ENCODE results near the gene A2ML1.
"Not testable (repeated sequence)": the region's sequence is repeated elsewhere in the genome, so short reads cannot be mapped to it uniquely, and the experiment has no call there.

A2ML1 gene

DNA sequence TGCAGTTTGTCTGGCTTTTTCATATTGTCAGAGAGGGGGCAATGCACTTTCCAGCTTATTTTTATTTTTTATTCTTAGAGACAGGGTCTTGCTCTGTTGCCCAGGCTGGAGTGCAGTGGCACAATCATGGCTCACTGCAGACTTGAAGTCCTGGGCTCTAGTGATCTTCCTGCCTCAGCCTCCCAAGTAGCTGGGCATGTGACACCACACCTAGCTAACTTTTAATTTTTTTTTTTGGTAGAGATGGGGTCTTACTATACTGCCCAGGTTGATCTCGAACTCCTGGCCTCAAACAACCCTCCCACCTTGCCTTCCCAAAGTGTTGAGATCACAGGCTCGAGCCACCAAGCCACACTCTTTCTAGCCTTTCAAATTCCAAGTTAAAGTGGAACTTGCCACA, 3.9 kb upstream of the A2ML1 start:
- no peak for DNase-seq

DNA sequence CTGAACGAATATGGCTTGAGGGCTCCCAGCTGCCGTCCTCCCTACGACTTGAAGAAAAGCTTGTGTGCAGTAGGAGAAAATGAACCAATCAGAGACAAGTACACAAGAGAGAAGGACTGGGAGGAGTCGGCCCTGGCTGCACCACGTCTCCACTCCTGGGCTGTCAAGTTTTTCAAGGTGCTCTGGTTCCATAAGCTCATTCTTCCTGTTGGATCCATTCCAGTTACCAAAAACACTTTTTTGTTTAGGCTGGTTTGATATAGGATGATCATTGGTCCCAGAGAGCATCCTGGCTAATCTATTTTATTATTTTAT, 2.8 kb upstream of the A2ML1 start:
- no peak for DNase-seq

DNA sequence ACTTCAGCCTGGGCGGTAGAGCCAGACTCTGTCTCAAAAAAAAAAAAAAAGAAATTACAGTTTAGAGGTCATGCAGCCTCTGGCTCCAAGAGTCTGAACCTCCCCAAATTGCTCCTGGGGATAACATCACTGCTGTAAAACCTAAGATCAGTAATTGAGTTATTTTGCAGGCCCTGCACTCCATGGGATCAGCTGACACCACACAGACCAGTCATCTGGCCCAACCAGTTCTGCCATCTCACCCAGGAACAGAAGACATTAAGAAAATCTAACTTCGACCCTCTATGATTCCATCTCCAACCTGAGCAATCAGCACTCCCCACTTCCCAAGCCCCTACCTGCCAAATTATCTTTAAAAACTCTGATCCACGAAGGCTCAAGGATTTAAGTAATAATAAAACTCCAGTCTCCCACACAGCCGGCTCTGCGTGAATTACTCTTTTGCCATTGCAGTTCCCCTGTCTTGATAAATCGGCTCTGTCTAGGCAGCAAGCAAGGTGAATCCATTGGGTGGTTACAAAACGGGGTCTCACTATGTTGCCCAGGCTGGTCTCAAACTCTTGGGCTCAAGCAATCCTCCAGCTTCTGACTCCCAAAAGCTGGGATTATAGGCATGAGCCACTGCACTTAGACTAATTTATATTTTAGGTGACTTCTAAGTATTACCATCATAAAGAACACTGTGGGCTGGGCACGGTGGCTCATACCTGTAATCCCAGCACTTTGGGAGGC, 1.6 kb upstream of the A2ML1 start:
- DNase-seq = not testable (repeated sequence)

DNA sequence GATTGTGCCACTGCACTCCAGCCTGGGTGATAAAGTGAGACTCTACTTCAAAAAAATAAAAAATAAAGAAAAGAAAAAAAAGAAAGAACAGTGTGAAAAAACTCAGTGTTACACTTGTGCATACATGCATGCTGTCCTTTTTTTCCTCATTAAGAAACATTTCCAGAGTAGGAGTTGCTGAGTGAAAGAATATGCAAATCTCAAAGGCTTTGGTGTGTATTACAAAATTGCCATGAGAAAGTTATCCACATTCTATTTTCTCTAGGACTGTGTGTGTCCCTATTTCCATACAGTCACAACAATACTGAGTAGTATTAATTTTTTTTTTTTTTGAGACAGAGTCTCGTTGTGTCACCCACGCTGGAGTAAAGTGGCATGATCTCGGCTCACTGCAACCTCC, 830 bp upstream of the A2ML1 start:
- DNase-seq = no peak

DNA sequence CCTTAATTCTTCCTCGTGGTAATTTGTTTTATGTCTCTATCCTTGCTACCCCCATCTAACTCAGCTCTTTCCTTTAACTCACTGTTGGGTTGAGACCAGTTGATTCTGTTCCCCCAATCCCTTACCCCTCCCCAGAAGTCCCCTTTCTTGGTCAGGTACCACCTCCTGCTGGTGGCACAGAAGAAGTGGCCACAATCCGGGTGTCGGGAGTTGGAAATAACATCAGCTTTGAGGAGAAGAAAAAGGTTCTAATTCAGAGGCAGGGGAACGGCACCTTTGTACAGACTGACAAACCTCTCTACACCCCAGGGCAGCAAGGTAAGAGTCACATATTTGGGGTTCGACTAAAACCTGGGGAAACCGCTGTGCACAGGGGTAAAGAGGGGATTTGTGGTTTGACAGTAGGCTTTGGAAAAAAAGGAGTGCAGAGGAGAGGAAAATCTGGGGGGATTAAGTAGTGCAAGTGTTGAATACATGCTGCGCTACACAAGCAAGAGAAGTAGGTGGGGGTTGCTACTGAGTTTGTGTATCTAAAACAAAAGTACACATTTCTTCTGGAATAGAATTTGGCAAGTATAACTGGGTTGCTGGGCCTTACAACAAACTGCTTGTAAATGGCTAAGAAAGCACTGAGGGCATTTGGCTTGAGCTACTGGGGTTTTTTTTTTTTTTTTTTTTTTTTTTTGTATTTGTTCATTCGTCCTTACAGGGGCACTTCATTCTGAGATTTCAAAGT, 1.3 kb downstream of the A2ML1 start:
- no peak for DNase-seq

DNA sequence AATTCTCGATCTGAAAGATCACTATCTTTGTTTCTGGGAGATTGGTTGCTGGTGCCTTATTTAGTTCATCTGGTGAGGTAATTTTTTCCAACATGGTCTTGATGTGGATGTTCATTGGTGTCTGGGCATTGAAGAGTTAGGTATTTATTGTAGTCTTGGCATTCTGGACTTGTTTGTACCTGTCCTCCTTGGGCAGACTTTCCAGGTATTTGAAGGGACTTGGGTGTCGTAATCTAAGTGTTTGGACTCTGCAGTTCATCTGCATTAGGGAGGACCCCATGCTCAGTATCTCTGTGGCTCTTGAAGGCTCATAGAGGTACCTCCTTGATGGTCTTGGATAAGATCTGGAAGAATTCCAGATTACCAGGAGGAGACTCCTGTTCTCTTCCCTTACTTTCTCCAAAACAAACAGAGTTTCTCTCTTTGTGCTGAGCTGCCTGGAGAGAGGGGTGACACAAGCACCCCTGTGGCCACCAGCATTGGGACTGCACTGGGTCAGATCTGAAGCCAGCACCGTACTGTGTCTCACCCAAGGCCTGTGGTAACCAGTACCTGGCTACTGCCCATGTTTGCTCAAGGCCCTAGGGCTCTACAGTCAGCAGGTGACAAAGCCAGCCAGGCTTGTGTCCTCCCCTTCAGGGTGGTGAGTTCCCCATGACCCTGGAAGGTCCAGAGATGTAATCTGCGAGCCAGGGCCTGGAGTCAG, 5.3 kb downstream of the A2ML1 start:
- DNase-seq = no peak

DNA sequence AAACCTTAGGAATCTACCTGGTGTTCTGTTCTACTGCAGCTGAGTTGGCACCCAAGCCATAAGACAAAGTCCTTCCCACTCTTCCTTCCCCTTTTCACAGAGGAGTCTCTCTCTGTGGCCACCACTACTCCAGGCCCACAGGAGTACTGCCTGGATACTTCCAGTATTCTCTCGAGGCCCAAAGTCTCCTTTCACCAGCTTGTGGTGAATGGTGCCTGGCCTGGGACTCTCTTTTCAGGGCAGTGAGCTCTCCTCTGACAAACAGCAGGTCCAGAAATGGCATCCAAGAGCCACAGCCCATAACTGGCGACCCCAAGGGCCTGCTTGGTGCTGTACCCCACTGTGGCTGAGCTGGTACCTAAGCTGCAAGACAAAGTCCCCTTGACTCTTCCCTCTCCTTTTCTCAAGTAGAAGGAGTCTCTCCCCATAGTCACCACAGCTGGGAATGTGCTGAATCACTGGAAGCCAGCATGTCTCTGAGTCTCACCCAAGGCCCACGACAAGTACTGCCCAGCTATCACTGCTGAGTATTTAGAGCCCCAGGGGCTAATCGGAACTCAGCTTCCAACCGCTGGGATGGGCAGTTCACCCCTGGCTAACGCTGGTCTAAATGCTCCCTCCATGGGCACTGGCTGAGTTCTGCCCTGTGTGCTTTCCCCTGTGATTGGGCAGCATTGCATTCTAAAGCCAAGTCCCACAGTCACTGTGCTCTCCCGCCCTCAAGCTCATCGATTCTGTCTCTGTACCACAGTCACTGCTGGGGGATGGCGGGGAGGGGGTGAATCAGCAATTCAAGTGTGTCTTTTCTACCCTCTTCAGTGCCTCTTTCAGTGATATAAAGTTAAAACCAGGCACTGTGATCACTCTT, 6.1 kb downstream of the A2ML1 start:
- no peak for DNase-seq

DNA sequence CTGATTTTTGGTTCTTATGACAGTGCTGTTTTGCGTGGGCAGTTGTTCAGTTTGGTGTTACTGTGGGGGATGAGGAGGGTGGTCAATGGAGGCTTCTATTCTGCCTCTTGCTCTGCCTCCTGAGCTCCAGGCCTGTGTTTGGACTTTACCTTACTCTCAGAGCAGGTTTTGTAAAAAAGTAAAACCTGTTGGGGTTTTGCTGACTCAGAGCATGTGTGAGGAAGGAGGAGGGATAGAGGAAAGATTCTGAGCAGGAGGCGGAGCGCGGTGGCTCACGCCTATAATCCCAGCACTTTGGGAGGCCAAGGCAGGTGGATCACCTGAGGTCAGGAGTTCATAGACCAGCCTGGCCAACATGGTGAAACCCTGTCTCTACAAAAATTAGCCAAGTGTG, 6.7 kb downstream of the A2ML1 start:
- DNase-seq = no peak

DNA sequence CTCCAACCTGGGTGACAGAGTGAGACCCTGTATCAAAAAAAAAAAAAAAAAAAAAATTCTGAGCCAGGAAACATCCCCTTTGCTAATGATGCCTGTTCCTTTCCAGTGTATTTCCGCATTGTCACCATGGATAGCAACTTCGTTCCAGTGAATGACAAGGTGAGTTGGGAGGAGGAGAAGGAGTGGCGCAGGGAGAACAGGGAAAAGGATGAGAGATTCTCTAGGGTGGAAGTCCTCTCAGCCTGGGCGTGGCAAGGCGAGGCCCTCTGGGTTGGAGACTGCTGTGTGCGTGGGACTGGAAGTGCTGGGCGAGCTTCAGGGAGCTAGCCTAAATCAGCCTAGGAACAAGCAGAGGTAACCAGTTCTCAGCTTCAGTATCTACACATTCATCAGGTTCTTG, 7.2 kb downstream of the A2ML1 start:
- DNase-seq = no peak

DNA sequence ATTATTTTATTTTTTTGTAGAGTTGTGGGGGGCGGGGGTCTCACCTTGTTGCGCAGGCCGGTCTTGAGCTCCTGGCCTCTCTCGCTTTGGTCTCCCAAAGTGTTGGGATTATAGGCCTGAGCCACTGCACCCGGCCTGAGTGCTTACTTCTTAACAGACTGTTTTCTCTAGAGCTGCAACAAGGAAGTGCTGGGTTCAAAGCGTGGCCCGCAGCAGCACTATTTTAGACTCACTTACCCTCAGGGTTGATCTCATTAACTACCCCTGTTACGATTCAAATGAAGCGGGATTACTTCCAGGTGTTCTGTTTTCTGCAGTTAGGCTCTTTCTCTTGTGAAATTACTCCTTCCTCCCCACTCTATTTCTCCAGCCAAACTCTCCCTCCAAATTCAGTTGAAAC, 8.7 kb downstream of the A2ML1 start:
- DNase-seq = no peak

DNA sequence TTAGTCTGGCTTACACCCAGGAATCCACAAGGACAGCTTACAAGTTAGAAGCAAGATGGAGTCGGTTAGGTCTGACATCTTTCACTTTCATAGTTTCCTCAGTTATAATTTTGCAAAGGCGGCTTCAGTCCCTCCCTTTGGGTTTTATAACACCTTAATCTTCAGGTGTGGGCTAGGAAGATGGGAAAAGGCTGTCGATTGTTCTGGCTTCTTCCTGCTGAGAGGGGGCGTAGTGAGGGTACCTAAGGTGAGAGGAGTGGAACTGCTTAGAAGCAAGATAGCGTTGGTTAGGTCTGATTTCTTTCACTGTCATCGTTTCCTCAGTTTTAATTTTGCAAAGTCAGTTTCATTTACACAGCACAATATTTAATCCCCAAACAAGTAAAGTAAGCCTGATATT, 10.1 kb downstream of the A2ML1 start:
- no peak for DNase-seq

DNA sequence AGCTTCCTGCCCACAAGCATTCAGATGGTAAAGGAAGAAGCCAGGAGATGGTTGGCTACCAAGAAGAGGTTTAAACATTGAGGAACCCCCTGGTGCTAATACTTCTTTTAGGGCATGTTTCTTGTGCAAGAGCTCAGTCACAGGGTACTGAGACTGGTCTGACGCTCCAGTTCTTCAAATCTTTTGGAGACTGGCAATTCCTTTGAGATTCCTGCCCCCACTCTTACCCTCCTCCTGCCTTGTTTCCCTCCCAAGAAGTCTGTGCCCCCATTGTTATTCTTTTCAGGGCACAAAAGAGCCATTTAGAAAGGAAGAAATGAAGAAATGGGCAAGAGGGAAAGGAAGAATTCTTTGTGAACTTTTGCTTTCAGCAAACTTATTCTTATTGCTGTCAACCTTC, 11.8 kb downstream of the A2ML1 start:
- DNase-seq = no peak

DNA sequence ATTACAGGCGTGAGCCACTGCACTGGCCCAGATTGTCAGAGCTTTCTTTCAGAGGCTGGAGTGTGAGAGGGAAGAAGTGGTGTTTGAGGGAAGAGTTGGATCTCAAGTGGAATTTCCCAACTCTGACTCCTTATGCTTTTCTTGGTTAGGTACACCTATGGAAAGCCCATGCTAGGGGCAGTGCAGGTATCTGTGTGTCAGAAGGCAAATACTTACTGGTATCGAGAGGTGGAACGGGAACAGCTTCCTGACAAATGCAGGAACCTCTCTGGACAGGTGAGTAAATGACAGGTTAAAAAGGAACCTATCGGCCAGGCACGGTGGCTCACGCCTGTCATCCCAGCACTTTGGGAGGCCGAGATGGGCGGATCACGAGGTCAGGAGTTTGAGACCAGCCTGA, 14.9 kb downstream of the A2ML1 start:
- DNase-seq = no peak

DNA sequence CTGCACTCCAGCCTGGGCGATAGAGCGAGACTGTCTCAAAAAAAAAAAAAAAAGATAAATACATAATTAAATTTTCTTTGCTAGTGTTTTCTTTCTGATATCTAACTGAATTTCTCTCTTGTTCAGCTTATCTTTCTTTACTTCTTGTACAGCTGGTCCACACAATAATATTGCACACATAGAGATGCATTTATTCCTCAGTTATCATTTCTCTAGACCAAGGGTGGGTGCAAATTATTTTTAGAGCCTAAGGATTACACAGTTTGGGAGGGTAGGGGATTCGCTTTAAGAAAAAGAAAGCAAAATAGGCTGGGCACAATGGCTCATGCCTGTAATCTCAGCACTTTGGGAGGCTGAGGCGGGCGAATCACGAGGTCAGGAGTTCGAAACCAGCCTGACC, 17.9 kb downstream of the A2ML1 start:
- no peak for DNase-seq

DNA sequence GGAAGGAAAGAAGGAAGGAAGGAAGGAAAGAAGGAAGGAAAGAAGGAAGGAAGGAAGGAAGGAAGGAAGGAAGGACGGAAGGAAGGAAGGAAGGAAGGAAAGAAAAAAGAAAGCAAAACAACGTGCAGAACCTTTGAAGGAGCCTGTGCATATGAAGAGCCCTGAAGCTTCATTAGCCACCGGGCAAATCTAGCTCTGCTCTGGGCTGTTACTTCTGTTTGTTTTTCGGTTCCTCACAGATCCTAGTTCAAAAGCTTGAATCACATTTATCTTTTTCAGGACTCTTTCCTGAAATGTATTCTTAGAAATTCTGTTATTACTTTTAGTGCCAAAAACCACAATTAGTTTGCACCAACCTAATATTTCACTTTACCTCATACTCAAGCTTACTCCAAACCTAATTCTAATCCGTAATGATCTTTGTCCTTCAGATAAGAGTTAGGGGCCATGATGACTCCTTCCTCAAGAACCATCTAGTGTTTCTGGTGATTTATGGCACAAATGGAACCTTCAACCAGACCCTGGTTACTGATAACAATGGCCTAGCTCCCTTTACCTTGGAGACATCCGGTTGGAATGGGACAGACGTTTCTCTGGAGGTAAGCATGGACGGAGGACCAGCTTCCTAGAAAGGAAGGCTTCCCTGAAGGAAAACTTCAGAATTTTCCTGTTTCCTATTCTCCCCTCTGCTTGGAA, 18.7 kb downstream of the A2ML1 start:
- DNase-seq = no peak

DNA sequence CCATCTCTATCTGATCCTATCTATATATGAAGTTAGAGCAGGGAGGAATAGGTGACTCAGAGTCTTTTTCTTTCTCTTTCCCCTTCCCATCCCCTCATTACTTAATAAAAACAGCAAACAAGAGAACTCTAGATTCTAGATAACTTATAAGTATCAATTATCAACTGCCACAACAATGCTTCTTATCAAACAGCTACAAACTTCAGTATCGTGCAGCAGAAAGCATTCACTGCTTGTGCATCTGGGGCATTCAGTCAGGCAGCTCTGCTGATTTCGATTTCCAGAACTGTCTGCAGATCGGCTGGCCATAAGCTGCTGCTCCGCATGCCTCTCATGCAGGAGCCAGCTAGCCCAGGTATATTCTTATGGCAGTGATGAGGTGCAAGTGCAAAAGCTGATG, 19.4 kb downstream of the A2ML1 start:
- no peak for DNase-seq

DNA sequence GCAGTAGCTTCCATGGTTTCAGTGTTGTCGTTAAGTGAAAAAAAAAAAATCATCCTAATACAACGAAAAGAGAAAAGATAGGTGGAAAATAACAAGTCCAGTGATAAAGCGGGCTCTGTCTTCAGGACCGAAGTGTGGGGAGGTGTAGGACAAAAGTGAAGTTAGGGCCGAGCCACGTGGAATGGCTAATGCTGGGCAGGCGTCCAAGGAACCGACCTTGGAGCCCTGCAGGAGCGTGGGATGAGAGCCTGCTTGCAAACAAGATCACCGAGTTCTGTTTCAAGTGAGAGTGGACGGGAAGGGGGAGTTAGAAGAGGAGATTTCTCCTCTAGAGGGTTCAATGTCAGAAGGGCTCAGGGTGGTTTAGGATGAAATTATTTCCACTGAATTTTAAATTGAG, 22.2 kb downstream of the A2ML1 start:
- no peak for DNase-seq

DNA sequence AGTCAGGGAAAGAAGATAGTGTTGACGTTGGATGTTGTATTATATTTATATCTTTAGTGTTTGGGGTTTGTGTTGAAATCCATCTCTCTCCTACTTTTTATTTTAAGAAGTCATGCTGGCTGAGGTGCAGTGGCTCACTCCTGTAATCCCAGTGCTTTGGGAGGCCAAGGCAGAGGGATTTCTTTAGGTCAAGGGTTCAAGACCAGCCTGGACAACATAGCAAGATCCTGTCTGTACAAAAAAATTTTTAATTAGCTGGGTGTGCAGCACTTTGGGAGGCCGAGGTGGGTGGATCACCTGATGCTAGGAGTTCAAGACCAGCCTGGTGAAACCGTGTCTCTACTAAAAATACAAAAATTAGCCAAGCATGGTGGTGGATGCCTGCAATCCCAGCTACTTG, 23.9 kb downstream of the A2ML1 start:
- DNase-seq = no peak

DNA sequence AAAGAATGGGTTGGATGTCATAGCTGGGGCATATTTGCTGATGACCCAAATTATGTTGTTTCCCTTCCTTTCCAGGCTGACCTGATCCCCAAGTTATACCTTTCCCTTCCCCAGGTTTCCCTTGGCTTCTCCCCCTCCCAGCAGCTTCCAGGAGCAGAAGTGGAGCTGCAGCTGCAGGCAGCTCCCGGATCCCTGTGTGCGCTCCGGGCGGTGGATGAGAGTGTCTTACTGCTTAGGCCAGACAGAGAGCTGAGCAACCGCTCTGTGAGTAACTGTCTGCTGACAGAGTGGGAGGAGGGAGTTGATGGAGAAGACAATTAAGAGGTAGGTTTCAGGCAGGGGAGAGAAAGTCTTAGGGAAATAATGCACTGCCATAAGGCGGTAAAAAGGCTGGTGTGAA, 25.0 kb downstream of the A2ML1 start:
- DNase-seq = no peak

DNA sequence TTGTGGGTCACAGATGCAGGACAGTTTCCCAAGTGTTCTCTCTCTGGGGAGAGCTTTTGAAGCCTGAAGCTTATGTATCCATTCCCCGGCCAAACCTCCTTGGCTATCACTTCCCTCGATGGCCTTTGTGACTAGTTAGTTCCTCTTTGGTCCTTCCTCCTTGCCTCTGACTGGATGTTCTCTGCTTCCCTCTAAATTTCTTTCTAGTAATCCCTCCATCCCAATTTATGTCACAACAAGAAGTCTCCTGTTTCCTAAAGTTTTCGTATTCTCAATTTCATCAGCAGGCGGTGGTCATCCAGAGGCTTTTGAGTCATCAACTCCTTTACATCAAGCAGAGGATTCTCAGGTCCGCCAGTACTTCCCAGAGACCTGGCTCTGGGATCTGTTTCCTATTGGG, 27.5 kb downstream of the A2ML1 start:
- no peak for DNase-seq

DNA sequence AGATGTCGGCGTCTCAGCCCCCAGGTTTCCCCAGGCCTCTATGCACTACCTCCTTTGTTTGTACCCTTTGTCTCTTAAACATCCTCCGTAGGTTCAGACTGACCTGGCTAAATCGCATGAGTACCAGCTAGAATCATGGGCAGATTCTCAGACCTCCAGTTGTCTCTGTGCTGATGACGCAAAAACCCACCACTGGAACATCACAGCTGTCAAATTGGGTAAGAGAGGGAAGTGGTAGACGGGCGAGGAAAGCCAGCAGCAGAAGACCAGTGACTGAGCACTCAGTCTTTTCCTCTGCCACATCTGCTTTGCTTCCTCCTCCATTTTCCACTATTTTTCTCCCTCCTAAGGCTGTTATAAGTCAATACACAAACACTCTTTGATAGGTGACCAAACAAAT, 29.7 kb downstream of the A2ML1 start:
- no peak for DNase-seq

DNA sequence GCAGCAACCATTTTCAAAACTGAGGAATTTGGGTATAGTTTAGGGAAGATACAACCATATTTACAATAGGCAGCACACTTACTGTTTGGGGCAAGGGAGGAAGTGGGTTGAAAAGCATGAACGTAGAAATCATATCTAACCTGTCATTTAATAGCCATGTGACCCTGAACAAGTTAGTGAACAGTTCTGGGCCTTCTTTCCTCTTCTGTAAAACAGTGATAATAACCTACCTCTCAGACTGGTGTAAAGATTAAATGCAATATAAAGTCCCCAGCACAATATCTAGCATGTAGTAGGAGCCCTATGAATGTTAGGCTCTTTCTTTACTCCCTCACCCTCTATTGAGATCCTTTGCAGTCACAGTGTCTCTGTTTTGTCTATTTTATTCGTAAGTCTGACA, 33.5 kb downstream of the A2ML1 start:
- DNase-seq = no peak

DNA sequence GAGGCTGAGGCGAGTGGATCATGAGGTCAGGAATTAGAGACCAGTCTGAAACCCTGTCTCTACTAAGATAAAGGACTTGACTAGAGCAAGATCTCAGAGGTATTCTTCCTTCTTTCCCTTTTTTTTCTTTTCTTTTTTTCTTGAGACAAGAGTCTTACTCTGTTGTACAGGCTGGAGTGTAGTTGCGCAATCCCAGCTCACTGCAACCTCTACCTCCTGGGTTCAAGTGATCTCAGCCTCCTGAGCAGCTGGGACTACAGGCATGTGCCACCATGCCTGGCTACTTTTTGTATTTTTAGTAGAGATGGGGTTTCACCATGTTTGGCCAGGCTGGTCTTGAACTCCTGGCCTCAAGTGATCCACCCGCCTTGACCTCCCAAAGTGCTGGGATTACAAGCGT, 37.0 kb downstream of the A2ML1 start:
- not testable (repeated sequence) for DNase-seq
